Muscle of leg (tissue), 11 donors: ENCODE measurements around the gene MAP3K14. TPM values are rescaled to one million over a fixed set of nuclear protein-coding genes. Genes with fewer than 3 reads are reported as not detected.
"Not testable (repeated sequence)": the region's sequence is repeated elsewhere in the genome, so short reads cannot be mapped to it uniquely, and the experiment has no call there.

ENCODE experiments used
- DNase-seq: peaks from one replicate; pipeline ENCODE4 v3.0.0; 2013
- H3K27ac ChIP-seq: one replicate; pipeline ENCODE4 v1.5.1; 2013; ENCODE audit warnings: mild to moderate bottlenecking, low read length, control low read depth
- H3K27me3 ChIP-seq: one replicate; pipeline ENCODE4 v1.6.1; 2013; ENCODE audit warnings: low read length; ENCODE audit not compliant: control insufficient read depth, insufficient read depth
- H3K36me3 ChIP-seq: one replicate; pipeline ENCODE4 v1.6.1; 2013; ENCODE audit warnings: low read length; ENCODE audit not compliant: control insufficient read depth, insufficient read depth
- H3K4me1 ChIP-seq: one replicate; pipeline ENCODE4 v1.6.1; 2013; ENCODE audit warnings: low read length; ENCODE audit not compliant: control insufficient read depth, insufficient read depth
- H3K4me3 ChIP-seq: one replicate; pipeline ENCODE4 v1.5.1; 2013; ENCODE audit warnings: low read length, control low read depth
- H3K9me3 ChIP-seq: replicated peaks from 2 replicates; pipeline ENCODE4 v1.6.1; 2013; ENCODE audit warnings: low read depth, low read length; ENCODE audit not compliant: control insufficient read depth
- WGBS: methylation state at CpG from one replicate; pipeline ENCODE4 v1.1.5; 2013; ENCODE audit warnings: missing lambda C conversion rate; ENCODE audit not compliant: insufficient coverage; 5-methylcytosine and 5-hydroxymethylcytosine counted together
- polyA plus RNA-seq, 8 donors: library from polyadenylated mRNA; unstranded; fragments of 120-200 nt; gene quantifications; one replicate each; pipeline versions ENCODE4 v1.2.1 to v1.2.3, GENCODE V29; 2013; ENCODE audit warnings: inconsistent platforms in 1 of 8, low replicate concordance in 1 of 8; ENCODE audit not compliant: insufficient read length in 8 of 8, insufficient read depth in 1 of 8
- total RNA-seq: library from RNA; stranded (reverse); fragments of 120-200 nt; gene quantifications from one replicate; pipeline ENCODE4 v1.2.4, GENCODE V29; 2013

Gene MAP3K14
- total and polyA plus RNA-seq, 9 donors: 4.4 to 10.4 (median 7.7) TPM

GRCh38 chr17:45310380-45311324 is 6.2 kb downstream of the MAP3K14 start:
- WGBS: 33% methylated on average over 1 of the region's 3 CpGs
- Histone ChIP-seq H3K4me3 (no peak overlapping the region), H3K27me3 (no peaks in the 10 kb centered on the region), H3K27ac (peak overlapping the region; percentile 92), H3K36me3 (peaks cover 6% of the 10 kb centered on the region), H3K4me1 (peaks cover 78% of the 10 kb centered on the region), H3K9me3 (no peaks in the 10 kb centered on the region)
- DNase-seq: peak; percentile 79

- H3K27ac ChIP-seq: no peak overlapping the region
- WGBS: 75% methylated on average over 2 of the region's 4 CpGs
These were observed 7.4 kb downstream of the MAP3K14 start for GRCh38 chr17:45309400-45309799.

GRCh38 chr17:45308840-45309239 is 8.0 kb downstream of the MAP3K14 start:
- Histone ChIP-seq H3K27ac (no peak overlapping the region), H3K4me3 (no peak overlapping the region), H3K4me1 (peaks cover 63% of the 10 kb centered on the region), H3K27me3 (no peaks in the 10 kb centered on the region), H3K36me3 (peaks cover 6% of the 10 kb centered on the region), H3K9me3 (no peaks in the 10 kb centered on the region)
- WGBS: 97% methylated on average over 5 of the region's 5 CpGs
- no peak for DNase-seq

More at GRCh38 chr17:45309400-45309799, 7.4 kb downstream of the MAP3K14 start:
- Histone ChIP-seq H3K27me3 (no peaks in the 10 kb centered on the region), H3K9me3 (no peaks in the 10 kb centered on the region), H3K36me3 (peaks cover 6% of the 10 kb centered on the region), H3K4me1 (peaks cover 68% of the 10 kb centered on the region), H3K4me3 (no peak overlapping the region)
- no peak for DNase-seq

- no peak overlapping the region for H3K27ac ChIP-seq
- H3K4me1 ChIP-seq: peaks cover 62% of the 10 kb centered on the region
- H3K9me3 ChIP-seq: no peaks in the 10 kb centered on the region
- 100% methylated on average over 2 of the region's 6 CpGs for WGBS
- DNase-seq: no peak
- H3K27me3 ChIP-seq: no peaks in the 10 kb centered on the region
- H3K4me3 ChIP-seq: no peak overlapping the region
- H3K36me3 ChIP-seq: peaks cover 6% of the 10 kb centered on the region
These were observed 8.8 kb downstream of the MAP3K14 start for GRCh38 chr17:45308016-45308365.

DNA sequence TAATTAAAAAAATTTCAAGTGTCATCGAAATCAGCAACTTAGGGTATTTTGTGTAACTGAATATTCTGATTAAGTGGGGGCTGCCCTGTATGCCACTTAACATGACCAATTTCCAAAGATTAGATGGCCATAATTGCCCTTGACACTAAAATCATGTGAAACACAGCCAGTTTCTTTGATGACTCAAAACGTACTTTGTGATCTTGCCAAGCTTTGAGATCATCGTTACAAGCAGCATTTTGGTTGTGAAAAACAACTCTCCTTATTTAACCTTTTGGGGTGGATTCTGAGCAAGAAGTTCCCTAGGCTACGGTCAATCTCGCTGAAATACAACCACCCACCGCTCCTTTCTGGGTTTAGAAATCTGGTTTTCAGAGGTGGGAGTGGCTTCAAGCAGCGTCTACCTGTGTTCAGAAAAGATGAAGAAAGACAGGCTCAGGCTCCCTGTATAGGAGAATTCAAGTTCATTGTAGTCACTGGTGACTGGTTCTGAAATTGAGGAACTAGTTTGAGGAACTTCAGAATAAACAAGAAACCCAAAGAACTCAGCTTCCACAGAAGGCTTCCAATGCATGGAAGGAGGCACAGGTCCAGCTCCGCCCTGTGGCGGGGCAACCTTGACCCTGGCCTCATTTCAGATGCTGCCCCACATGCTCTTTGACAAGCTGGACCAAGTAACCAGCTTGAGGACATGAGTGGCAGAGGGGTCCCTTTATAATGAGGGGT is 9.4 kb downstream of the MAP3K14 start:
- peaks cover 62% of the 10 kb centered on the region for H3K4me1 ChIP-seq

DNA sequence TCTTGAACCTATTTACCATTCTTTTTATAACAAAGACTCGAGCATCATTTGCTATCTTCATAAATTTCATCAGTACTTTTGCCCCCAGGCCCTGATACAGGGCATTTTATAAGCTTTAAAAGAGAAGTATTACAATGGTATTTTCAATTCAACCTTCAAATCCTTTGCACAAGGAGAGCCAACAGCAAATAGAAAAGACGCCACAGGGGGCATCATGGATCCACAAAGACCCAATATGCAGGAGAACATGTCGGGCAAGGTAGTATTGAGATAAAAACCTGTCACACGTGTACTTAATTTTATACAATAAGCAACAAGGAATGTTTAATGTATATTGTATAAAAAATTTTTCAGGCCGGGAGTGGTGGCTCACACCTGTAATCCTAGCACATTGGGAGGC is 10.2 kb downstream of the MAP3K14 start:
- no peak for DNase-seq
- Histone ChIP-seq H3K27ac (no peak overlapping the region), H3K4me1 (peaks cover 54% of the 10 kb centered on the region), H3K4me3 (no peak overlapping the region), H3K9me3 (no peaks in the 10 kb centered on the region), H3K36me3 (peaks cover 6% of the 10 kb centered on the region), H3K27me3 (no peaks in the 10 kb centered on the region)
- WGBS: no CpG with 5 or more reads among the region's 5 CpGs

More for the DNA sequence above, 9.4 kb downstream of the MAP3K14 start:
- Histone ChIP-seq H3K36me3 (peaks cover 6% of the 10 kb centered on the region), H3K27me3 (no peaks in the 10 kb centered on the region), H3K4me3 (no peak overlapping the region), H3K9me3 (no peaks in the 10 kb centered on the region), H3K27ac (peak overlapping the region; percentile 55)
- peak; percentile 68 for DNase-seq
- 80% methylated on average over 3 of the region's 9 CpGs for WGBS

DNA sequence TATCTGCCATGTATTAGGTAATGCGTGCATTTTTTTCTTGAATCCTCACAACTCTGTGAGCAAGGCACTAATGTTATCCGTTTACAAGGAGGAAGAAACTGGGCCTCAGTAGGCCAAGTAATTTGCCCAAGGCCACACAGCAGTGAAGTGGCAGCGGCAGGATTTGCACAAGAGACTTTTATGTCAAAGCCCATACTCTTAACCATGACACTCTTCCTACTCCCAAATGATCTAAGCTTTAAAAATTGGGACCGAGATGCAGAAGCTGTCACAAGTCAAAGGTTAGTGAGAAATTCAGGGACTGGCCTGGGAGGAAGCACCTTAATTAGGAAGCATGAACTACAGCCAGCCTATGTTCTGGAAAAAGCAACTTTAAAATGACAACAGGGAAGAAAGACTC is 10.7 kb downstream of the MAP3K14 start:
- no peaks in the 10 kb centered on the region for H3K9me3 ChIP-seq
- H3K4me3 ChIP-seq: no peak overlapping the region
- H3K27ac ChIP-seq: no peak overlapping the region
- WGBS: no CpG with 5 or more reads among the region's 4 CpGs
- peaks cover 49% of the 10 kb centered on the region for H3K4me1 ChIP-seq
- no peak for DNase-seq
- no peaks in the 10 kb centered on the region for H3K27me3 ChIP-seq
- peaks cover 6% of the 10 kb centered on the region for H3K36me3 ChIP-seq

DNA sequence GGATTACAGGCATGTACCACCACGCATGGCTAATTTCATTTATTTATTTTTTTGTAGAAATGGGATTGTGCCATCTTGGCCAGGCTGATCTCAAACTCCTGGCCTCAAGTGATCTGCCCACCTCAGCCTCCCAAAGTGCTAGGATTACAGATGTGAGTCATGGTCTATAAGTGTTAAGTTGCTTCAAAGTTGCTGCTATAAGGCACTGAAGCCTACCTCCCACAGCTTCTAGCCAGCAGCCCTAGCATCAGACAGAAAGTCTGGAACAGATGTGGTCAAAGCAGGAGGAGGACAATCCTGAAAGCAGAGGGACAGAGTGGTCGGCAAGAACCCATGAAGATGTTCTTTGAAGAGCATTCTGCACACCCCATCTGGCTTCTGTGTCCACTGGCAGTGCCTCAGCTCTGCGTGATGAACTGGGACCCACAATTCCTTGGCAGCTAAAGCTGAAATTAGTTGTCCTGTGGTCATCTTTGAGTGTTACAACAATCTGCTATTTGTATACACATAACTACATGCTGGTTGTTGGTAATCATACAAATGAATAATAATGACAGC is 11.2 kb downstream of the MAP3K14 start:
- Histone ChIP-seq H3K4me3 (no peak overlapping the region), H3K27ac (no peak overlapping the region), H3K27me3 (no peaks in the 10 kb centered on the region), H3K9me3 (no peaks in the 10 kb centered on the region), H3K36me3 (peaks cover 6% of the 10 kb centered on the region), H3K4me1 (peaks cover 44% of the 10 kb centered on the region)
- no peak for DNase-seq
- 40% methylated on average over 1 of the region's 3 CpGs for WGBS

DNA sequence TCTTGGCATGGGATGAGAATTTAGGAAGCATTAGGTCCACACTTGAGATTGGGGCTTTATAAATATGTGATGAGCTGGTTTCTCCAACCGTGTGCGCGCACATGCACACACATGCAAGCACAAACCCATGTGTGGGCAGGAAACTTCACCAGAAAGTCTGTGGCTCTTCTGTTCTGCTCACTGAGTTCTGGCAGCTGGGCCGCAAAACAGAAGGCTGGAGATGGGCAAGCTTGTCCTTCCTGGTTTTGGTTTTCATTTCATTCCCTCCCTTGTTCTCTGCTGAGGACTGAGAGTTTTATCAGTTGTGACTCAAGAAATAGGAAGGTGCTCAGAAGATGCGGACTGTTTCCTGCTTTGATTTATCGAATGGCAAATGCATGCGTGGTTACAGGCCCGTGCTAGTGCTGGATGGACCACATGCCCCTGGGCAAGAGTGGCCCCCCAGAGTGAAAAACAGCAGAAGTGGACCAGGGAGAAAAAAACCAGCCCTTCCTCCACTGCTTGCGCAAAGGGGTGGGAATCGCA is 14.1 kb downstream of the MAP3K14 start:
- DNase-seq: no peak
- H3K4me1 ChIP-seq: peaks cover 42% of the 10 kb centered on the region
- H3K27ac ChIP-seq: peak overlapping the region; percentile 55
- WGBS: 70% methylated on average over 4 of the region's 10 CpGs
- no peaks in the 10 kb centered on the region for H3K9me3 ChIP-seq
- H3K36me3 ChIP-seq: peaks cover 4% of the 10 kb centered on the region
- no peaks in the 10 kb centered on the region for H3K27me3 ChIP-seq
- no peak overlapping the region for H3K4me3 ChIP-seq

GRCh38 chr17:45302220-45302619 is 14.6 kb downstream of the MAP3K14 start:
- not testable (repeated sequence) for H3K9me3 ChIP-seq, DNase-seq, H3K27me3 ChIP-seq, H3K36me3 ChIP-seq, H3K4me3 ChIP-seq
- Histone ChIP-seq H3K4me1 (peaks cover 39% of the 10 kb centered on the region), H3K27ac (peak overlapping the region; percentile 47)
- WGBS: 65% methylated on average over 6 of the region's 9 CpGs
